HCT116 (cell line): ENCODE data around the gene PTGER3. TPM values are rescaled to one million over a fixed set of nuclear protein-coding genes. Genes with fewer than 3 reads are reported as not detected.

ENCODE experiments used
- ATAC-seq: fragments of 200-7000 bp; cut with Tn5 transposase; 2 replicates; pipeline ENCODE4 v1.9.1; 2020; ENCODE audit warnings: mild to moderate bottlenecking, moderate library complexity
- BruUV-seq: library from RNA; stranded (reverse); fragments of 400-500 nt; replicated peaks from 2 replicates; lab custom pipeline; 2021; lab: Mats Ljungman, UMichigan
- CTCF ChIA-PET: fragments of 300-600 bp; sonication (Branson Sonifier 250); formaldehyde crosslinking; loops from one replicate; lab custom pipeline; 2021; ENCODE audit warnings: antibody characterized with exemption; lab: Charles Lee
- POLR2A ChIA-PET: fragments of 300-600, 350-600 bp; sonication (Branson Sonifier 250); formaldehyde crosslinking; loops from one replicate; lab custom pipeline; 2021; ENCODE audit warnings: antibody characterized with exemption; lab: Charles Lee
- RAD21 ChIA-PET, 2 experiments: fragments of 300-600 bp; sonication (Branson Sonifier 250); formaldehyde crosslinking; loops; one replicate each; lab custom pipeline; 2023; ENCODE audit warnings: low total read pairs in 2 of 2; ENCODE audit not compliant: uncharacterized antibody in 2 of 2, unreplicated experiment in 2 of 2, low non-redundant PET in 1 of 2; lab: Charles Lee
- DNase-seq: peaks from one replicate; pipeline ENCODE4 v3.0.0-alpha.2; 2010; ENCODE audit warnings: low read depth, low spot score
- H2AFZ ChIP-seq: fragments of 200-600 bp; shearing (Covaris generic), sonication (generic); 2 replicates; pipeline ENCODE4 v1.6.1; 2017; ENCODE audit warnings: low read depth, mixed run types, mixed read lengths, antibody characterized with exemption, low read length; ENCODE audit not compliant: poor library complexity, severe bottlenecking
- H3K27ac ChIP-seq: 2 replicates; pipeline ENCODE4 v1.5.1; 2012; ENCODE audit warnings: low read depth, low read length
- H3K27me3 ChIP-seq: fragments of 200-600 bp; sonication (generic); 2 replicates; pipeline ENCODE4 v1.6.1; 2016; ENCODE audit warnings: mixed run types, low read length, mixed read lengths; ENCODE audit not compliant: insufficient read depth
- H3K36me3 ChIP-seq, 2 experiments: fragments of 200-500 bp in 1 of 2; fragments of 200-600 bp in 1 of 2; sonication (Bioruptor generic) in 1 of 2; sonication (generic) in 1 of 2; 2 replicates each; pipeline versions ENCODE4 v1.5.1 to v1.6.1; 2014 to 2016; ENCODE audit warnings: low read length in 2 of 2, inconsistent platforms in 1 of 2, mixed read lengths in 1 of 2, mixed run types in 1 of 2; ENCODE audit not compliant: insufficient read depth in 2 of 2, control insufficient read depth in 1 of 2
- H3K4me1 ChIP-seq, 2 experiments: fragments of 200-600 bp in 1 of 2; sonication (generic) in 1 of 2; 2 replicates each; pipeline versions ENCODE4 v1.5.1 to v1.6.1; 2012 to 2017; ENCODE audit warnings: low read length in 2 of 2, inconsistent platforms in 1 of 2, mild to moderate bottlenecking in 1 of 2, mixed read lengths in 1 of 2, mixed run types in 1 of 2, moderate library complexity in 1 of 2; ENCODE audit not compliant: insufficient read depth in 2 of 2, control insufficient read depth in 1 of 2
- H3K4me2 ChIP-seq: fragments of 200-600 bp; sonication (generic); 2 replicates; pipeline ENCODE4 v1.6.1; 2017; ENCODE audit warnings: mixed run types, low read length, mixed read lengths
- H3K4me3 ChIP-seq, 2 experiments: fragments of 200-600 bp in 1 of 2; sonication (generic) in 1 of 2; replicated peaks in 1 of 2; 2 replicates each; pipeline ENCODE4 v1.5.1; 2011 to 2016; ENCODE audit warnings: low read length in 2 of 2, control low read depth in 1 of 2, low read depth in 1 of 2, mild to moderate bottlenecking in 1 of 2, mixed read lengths in 1 of 2, mixed run types in 1 of 2
- H3K79me2 ChIP-seq: fragments of 200-600 bp; sonication (generic); 2 replicates; pipeline ENCODE4 v1.6.1; 2017; ENCODE audit warnings: mild to moderate bottlenecking, mixed run types, low read length, moderate library complexity, mixed read lengths; ENCODE audit not compliant: insufficient read depth
- H3K9ac ChIP-seq: fragments of 200-600 bp; sonication (generic); 2 replicates; pipeline ENCODE4 v1.6.1; 2016; ENCODE audit warnings: low read length, mixed read lengths
- H3K9me2 ChIP-seq: fragments of 200-600 bp; sonication (generic), shearing (Covaris generic); 2 replicates; pipeline ENCODE4 v1.6.1; 2017; ENCODE audit warnings: mixed run types, mild to moderate bottlenecking, moderate library complexity; ENCODE audit not compliant: insufficient read depth
- H3K9me3 ChIP-seq, 2 experiments: fragments of 200-500 bp in 1 of 2; fragments of 200-600 bp in 1 of 2; sonication (Bioruptor generic) in 1 of 2; sonication (generic) in 1 of 2; 2 replicates each; pipeline ENCODE4 v1.6.1; 2014 to 2017; ENCODE audit warnings: low read length in 2 of 2, mixed read lengths in 2 of 2, inconsistent platforms in 1 of 2, low read depth in 1 of 2, mild to moderate bottlenecking in 1 of 2, mixed run types in 1 of 2, moderate library complexity in 1 of 2; ENCODE audit not compliant: control insufficient read depth in 1 of 2, insufficient read depth in 1 of 2
- H4K20me1 ChIP-seq: fragments of 200-600 bp; sonication (generic), shearing (Covaris generic); 2 replicates; pipeline ENCODE4 v1.6.1; 2017; ENCODE audit warnings: mixed run types, mild to moderate bottlenecking, moderate library complexity; ENCODE audit not compliant: insufficient read depth
- ATF3 ChIP-seq: IDR thresholded peaks from 2 replicates; pipeline ENCODE4 v1.6.1; 2012
- CTCF ChIP-seq, 3 experiments: fragments of 200-600 bp in 1 of 3; sonication (generic) in 1 of 3; IDR thresholded peaks in 2 of 3; conservative IDR thresholded peaks in 1 of 3; 2 replicates each; pipeline ENCODE4 v1.5.1; 2012 to 2017; ENCODE audit warnings: low read depth in 2 of 3, low read length in 2 of 3, antibody characterized with exemption in 1 of 3, borderline replicate concordance in 1 of 3, control low read depth in 1 of 3, mild to moderate bottlenecking in 1 of 3, mixed read lengths in 1 of 3, mixed run types in 1 of 3, moderate library complexity in 1 of 3; ENCODE audit not compliant: insufficient read depth in 1 of 3
- SIN3A ChIP-seq: IDR thresholded peaks from 2 replicates; pipeline ENCODE4 v1.6.1; 2012; ENCODE audit warnings: low read depth
- SRF ChIP-seq: IDR thresholded peaks from 2 replicates; pipeline ENCODE4 v1.6.1; 2012; ENCODE audit warnings: low read depth
- ZFX ChIP-seq: fragments of 450-650 bp; IDR thresholded peaks from 2 replicates; pipeline ENCODE4 v1.6.1; 2017
- ZNF274 ChIP-seq: fragments of 200-500 bp; sonication (Bioruptor generic); IDR thresholded peaks from 2 replicates; pipeline ENCODE4 v1.6.1; 2014; ENCODE audit warnings: mild to moderate bottlenecking, low read depth, low read length, inconsistent platforms
- intact Hi-C: fragments of 100-400 bp; cut with micrococcal nuclease; formaldehyde crosslinking; loops from 2 replicates; pipeline ENCODE4 v1.10.0; 2022
- total RNA-seq: library from RNA; stranded (reverse); gene quantifications from one replicate; pipeline ENCODE4 v1.2.1, GENCODE V29; 2021; ENCODE audit not compliant: unreplicated experiment

The PTGER3 gene
- total RNA-seq, 1 experiment from 2014 or later, result 0.05 TPM

- Histone ChIP-seq H3K4me3 (no peak overlapping the region), H3K9me2 (no peaks in the 10 kb centered on the region), H3K9ac (no peak overlapping the region), H3K27me3 (peaks cover 27% of the 10 kb centered on the region), H3K27ac (no peak overlapping the region), H3K4me2 (no peak overlapping the region), H3K9me3 (no peaks in the 10 kb centered on the region), H3K79me2 (no peaks in the 10 kb centered on the region), H3K4me1 (no peaks in the 10 kb centered on the region), H2AFZ (no peak overlapping the region), H3K36me3 (no peaks in the 10 kb centered on the region), H4K20me1 (no peaks in the 10 kb centered on the region)
- BruUV-seq, result no TSS peak
- ChIA-PET CTCF (no interaction called here), RAD21 (no interaction called here), POLR2A (no interaction called here)
- ATAC-seq (no peak), DNase-seq (no peak)
- TF ChIP-seq SIN3A (no peak), ZFX (no peak), ZNF274 (no peak), ATF3 (no peak)
- intact Hi-C loops, result no loop called here
These were observed 2.1 kb downstream of the PTGER3 start for GRCh38 chr1:71045463-71046028.

GRCh38 chr1:71044833-71045232 lies 2.8 kb downstream of the PTGER3 start:
- CTCF ChIA-PET, result no interaction called here
- BruUV-seq, result no TSS peak
- Histone ChIP-seq H4K20me1 (no peaks in the 10 kb centered on the region), H3K9ac (no peak overlapping the region), H2AFZ (no peak overlapping the region), H3K4me3 (no peak overlapping the region), H3K4me1 (no peaks in the 10 kb centered on the region), H3K9me3 (no peaks in the 10 kb centered on the region), H3K27ac (no peak overlapping the region), H3K9me2 (no peaks in the 10 kb centered on the region), H3K79me2 (no peaks in the 10 kb centered on the region), H3K27me3 (peaks cover 31% of the 10 kb centered on the region), H3K4me2 (no peak overlapping the region), H3K36me3 (no peaks in the 10 kb centered on the region)
- RAD21 ChIA-PET, result no interaction called here
- no peak for ATAC-seq
- TF ChIP-seq SRF (no peak), ZFX (no peak), CTCF (IDR thresholded peaks at IDR 0.05 in 2 of 3, conservative IDR thresholded peaks at IDR 0.05 in 1 of 3; ENCODE audit: borderline replicate concordance in 1 of 3, insufficient read depth in 1 of 3, low read depth in 2 of 3, low read length in 2 of 3) (no peak)
- intact Hi-C loops, result no loop called here
- POLR2A ChIA-PET, result no interaction called here
- DNase-seq, result no peak
